Esophagus squamous epithelium (tissue), 5 donors: ENCODE data around the gene DBNL. TPM values are rescaled to one million over a fixed set of nuclear protein-coding genes. Genes with fewer than 3 reads are reported as not detected.

Source experiments
- DNase-seq: peaks from one replicate; lab custom pipeline; 2025; lab: John Stamatoyannopoulos, UW
- H3K27ac ChIP-seq, 4 donors: fragments of 200-600 bp; sonication (generic); one replicate each; pipeline ENCODE4 v1.5.1; 2016 to 2019; ENCODE audit warnings: mild to moderate bottlenecking in 1 of 4
- H3K27me3 ChIP-seq, 4 donors: fragments of 200-600 bp; sonication (generic); 1 replicate in 3 of 4; 2 replicates in 1 of 4; pipeline versions ENCODE4 v1.5.1 to v1.6.0; 2017 to 2021; ENCODE audit warnings: antibody characterized with exemption in 1 of 4
- H3K36me3 ChIP-seq, 3 donors: fragments of 200-600 bp; sonication (generic); one replicate each; pipeline ENCODE4 v1.5.1; 2016 to 2019
- H3K4me1 ChIP-seq, 3 donors: fragments of 200-600 bp; sonication (generic); one replicate each; pipeline ENCODE4 v1.5.1; 2017 to 2019
- H3K4me3 ChIP-seq, 4 donors: fragments of 200-600 bp; sonication (generic); 1 replicate in 3 of 4; 2 replicates in 1 of 4; pipeline ENCODE4 v1.5.1; 2016 to 2019; ENCODE audit warnings: mild to moderate bottlenecking in 2 of 4, moderate library complexity in 1 of 4
- H3K9me3 ChIP-seq, 3 donors: fragments of 200-600 bp; sonication (generic); one replicate each; pipeline ENCODE4 v1.5.1; 2016 to 2019
- CTCF ChIP-seq, 6 experiments: fragments of 450-650 bp in 4 of 6; fragments of 200-600 bp in 2 of 6; sonication (generic) in 2 of 6; IDR thresholded peaks; one replicate each; pipeline ENCODE4 v1.5.1; 2016 to 2019; ENCODE audit warnings: antibody characterized with exemption in 6 of 6, mild to moderate bottlenecking in 4 of 6, moderate library complexity in 4 of 6
- POLR2A ChIP-seq, 4 donors: fragments of 450-650 bp; IDR thresholded peaks; one replicate each; pipeline ENCODE4 v1.6.1; 2017; ENCODE audit warnings: antibody characterized with exemption in 4 of 4, mild to moderate bottlenecking in 4 of 4, moderate library complexity in 3 of 4
- WGBS, 2 donors: methylation state at CpG; one replicate each; pipeline ENCODE4 v1.1.5; 2018; 5-methylcytosine and 5-hydroxymethylcytosine counted together
- intact Hi-C: fragments of 100-400 bp; cut with DNase I; formaldehyde crosslinking; loops from one replicate; pipeline ENCODE4 v1.15.0; 2022
- total RNA-seq, 4 donors: library from RNA; depleted of rRNA; stranded (reverse); fragments of >200 nt; gene quantifications; one replicate each; pipeline ENCODE4 v1.1.0, GENCODE V29; 2016
- donor health status: DM: yes; HTN: yes; CAD: no.

DBNL gene
- total RNA-seq, 4 donors from 2014 or later: 185 to 337 (median 225) TPM

GRCh38 chr7:44066111-44066460, 21.6 kb downstream of the DBNL start:
- Histone ChIP-seq H3K27ac (no peak overlapping the region), H3K4me3 (no peak overlapping the region), H3K36me3 (peaks cover under 1 to 19% (median 15%) of the 10 kb centered on the region in 3 donors), H3K27me3 (no peaks in the 10 kb centered on the region), H3K4me1 (peaks cover 16 to 51% (median 28%) of the 10 kb centered on the region in 3 donors), H3K9me3 (no peaks in the 10 kb centered on the region)
- no peak for TF ChIP-seq POLR2A (IDR thresholded peaks at IDR 0.05)
- no peak for TF ChIP-seq CTCF (IDR thresholded peaks at IDR 0.05)
- intact Hi-C loops: no loop called here
- 30 to 42% methylated on average over 4 to 5 of the region's 6 CpGs for WGBS, 2 donors
- DNase-seq: no peak

- Histone ChIP-seq H3K36me3 (peaks cover 0 to 14% (median 13%) of the 10 kb centered on the region in 3 donors), H3K4me3 (no peak overlapping the region), H3K27ac (no peak overlapping the region), H3K4me1 (peaks cover 18 to 56% (median 29%) of the 10 kb centered on the region in 3 donors), H3K9me3 (no peaks in the 10 kb centered on the region), H3K27me3 (no peaks in the 10 kb centered on the region)
- no peak for DNase-seq
- whole genome bisulfite sequencing, 2 donors: 73 to 100% methylated on average over 1 to 5 of the region's 7 CpGs
- TF ChIP-seq CTCF (IDR thresholded peaks at IDR 0.05) (no peak), POLR2A (IDR thresholded peaks at IDR 0.05) (peak in 1 of 4 donors; percentile 14)
- intact Hi-C loops: no loop called here
These were observed 22.1 kb downstream of the DBNL start for GRCh38 chr7:44066494-44067063.

- intact Hi-C loops: no loop called here
- Histone ChIP-seq H3K4me3 (no peak overlapping the region), H3K36me3 (peaks cover 0 to 8% (median 5%) of the 10 kb centered on the region in 3 donors), H3K27ac (no peak overlapping the region), H3K9me3 (no peaks in the 10 kb centered on the region), H3K27me3 (no peaks in the 10 kb centered on the region), H3K4me1 (peaks cover 22 to 63% (median 37%) of the 10 kb centered on the region in 3 donors)
- WGBS, 2 donors: 81 to 86% methylated on average over 7 to 11 of the region's 11 CpGs
- no peak for TF ChIP-seq POLR2A (IDR thresholded peaks at IDR 0.05)
- TF ChIP-seq CTCF (IDR thresholded peaks at IDR 0.05): no peak
- no peak for DNase-seq
These were observed 22.8 kb downstream of the DBNL start for GRCh38 chr7:44067064-44067951.

- Histone ChIP-seq H3K4me1 (peaks cover 29 to 67% (median 44%) of the 10 kb centered on the region in 3 donors), H3K4me3 (no peak overlapping the region), H3K27ac (no peak overlapping the region), H3K27me3 (no peaks in the 10 kb centered on the region), H3K9me3 (no peaks in the 10 kb centered on the region), H3K36me3 (peaks cover 0 to 8% (median 1%) of the 10 kb centered on the region in 3 donors)
- intact Hi-C loops: no loop called here
- no peak for DNase-seq
- 52 to 64% methylated on average over 6 to 7 of the region's 7 CpGs for WGBS, 2 donors
- TF ChIP-seq CTCF (IDR thresholded peaks at IDR 0.05) (no peak), POLR2A (IDR thresholded peaks at IDR 0.05) (peak in 1 of 4 donors; percentile 11)
These were observed 23.6 kb downstream of the DBNL start for GRCh38 chr7:44068054-44068453.
